ENCODE data around the gene MUL1. TPM values are rescaled to one million over a fixed set of nuclear protein-coding genes. Genes with fewer than 3 reads are reported as not detected.

MUL1 gene
- total and polyA plus RNA-seq, 2 of the 8 experiments (the other 6 are each of a cell fraction or from before 2014, with no cell fraction given) = 16.4 to 20.8 TPM

GRCh38 chr1:20507248-20507563, 745 bp downstream of the MUL1 start:
- Histone ChIP-seq H3K79me1 (ENCODE audit: low read depth, low read length) (no peaks in the 10 kb centered on the region; the same call in 1 of the 2 replicates), H4K20me1 (replicated peaks in 1 of 2; ENCODE audit: control insufficient read depth in 1 of 2, insufficient read depth in 2 of 2, low read length in 2 of 2) (no peaks in the 10 kb centered on the region), H3K23ac (ENCODE audit: insufficient read length) (no peak overlapping the region), H2BK120ac (replicated peaks; ENCODE audit: low read depth, low read length) (no peak overlapping the region), H2BK5ac (ENCODE audit: low read depth, low read length) (no peak overlapping the region), H4K5ac (ENCODE audit: insufficient read length, low read depth, low read length) (no peak overlapping the region), H3K9ac (replicated peaks in 1 of 4; ENCODE audit: extremely low read depth in 1 of 4, low read depth in 3 of 4, low read length in 3 of 4) (peak overlapping the region in 3 of 4 experiments; percentile 63 to 84 (median 83); a peak in 5 of 7 replicates), H3K79me2 (ENCODE audit: control insufficient read depth in 1 of 2, insufficient read depth in 2 of 2, low read length in 2 of 2) (peaks cover 0 to 30% of the 10 kb centered on the region in 2 experiments; a peak in 3 of 4 replicates), H4K8ac (ENCODE audit: extremely low read depth, insufficient read depth, low read length) (no peak overlapping the region), H2AK5ac (ENCODE audit: low read depth, low read length) (no peak overlapping the region), H2BK12ac (ENCODE audit: low read depth, low read length) (no peak overlapping the region), H3K14ac (ENCODE audit: insufficient read length) (no peak overlapping the region), H3K4me2 (ENCODE audit: insufficient read depth in 1 of 2, low read depth in 2 of 2, low read length in 2 of 2) (peak overlapping the region; percentile 88 to 92), H3K27me3 (replicated peaks in 1 of 4; ENCODE audit: control insufficient read depth in 3 of 4, extremely low read depth in 1 of 4, insufficient read depth in 3 of 4, low read length in 3 of 4) (peaks cover 0 to 3% (median 1%) of the 10 kb centered on the region in 4 experiments; a peak in 3 of 7 replicates), H3K56ac (replicated peaks; ENCODE audit: insufficient read length, low read depth, low read length) (no peak overlapping the region), H3K9me3 (ENCODE audit: insufficient read depth in 2 of 2, low read depth in 1 of 2, low read length in 1 of 2) (no peaks in the 10 kb centered on the region), H3K18ac (ENCODE audit: extremely low read depth, low read length) (no peak overlapping the region), H4K91ac (replicated peaks; ENCODE audit: insufficient read length, low read length) (no peak overlapping the region), H3K27ac (ENCODE audit: low read depth, low read length) (no peak overlapping the region), H3K4me3 (ENCODE audit: extremely low read depth in 1 of 4, insufficient read depth in 2 of 4, low read depth in 3 of 4, low read length in 4 of 4) (peak overlapping the region; percentile 86 to 94 (median 88)), H2BK15ac (ENCODE audit: low read length) (no peak overlapping the region), H2AFZ (ENCODE audit: low read length) (0 out of 2 replicates have a peak overlapping the region, but pooled peaks have one; percentile 66), H3K36me3 (ENCODE audit: control insufficient read depth in 2 of 4, insufficient read depth in 4 of 4, low read length in 3 of 4) (peaks cover 0 to 7% (median 0%) of the 10 kb centered on the region in 4 experiments; a peak in 2 of 8 replicates), H3K4me1 (replicated peaks in 1 of 4; ENCODE audit: control insufficient read depth in 3 of 4, insufficient read depth in 4 of 4, low read length in 3 of 4) (peaks cover 0 to 3% (median 2%) of the 10 kb centered on the region in 4 experiments; a peak in 2 of 7 replicates), H2BK20ac (ENCODE audit: low read length) (no peak overlapping the region), H3K4ac (replicated peaks; ENCODE audit: insufficient read length, low read depth, low read length) (no peak overlapping the region), H3K23me2 (ENCODE audit: low read depth, low read length) (no peaks in the 10 kb centered on the region; the same call in 1 of the 2 replicates)
- TF ChIP-seq EGR1 (IDR thresholded peaks at IDR 0.05; ENCODE audit: borderline replicate concordance, low read depth, low read length) = no peak
- TF ChIP-seq RAD21 (IDR thresholded peaks at IDR 0.05 in 1 of 2, conservative IDR thresholded peaks at IDR 0.05 in 1 of 2; ENCODE audit: low read depth in 2 of 2, low read length in 2 of 2) = no peak
- no peak for TF ChIP-seq KDM1A (IDR thresholded peaks at IDR 0.05; ENCODE audit: borderline replicate concordance, low read length)
- no peak for TF ChIP-seq SIX5 (IDR thresholded peaks at IDR 0.05; ENCODE audit: low read depth, low read length)
- no peak for TF ChIP-seq CBX5 (IDR thresholded peaks at IDR 0.05; ENCODE audit: low read depth, low read length)
- TF ChIP-seq SIN3A (conservative IDR thresholded peaks at IDR 0.05 in 1 of 2, IDR thresholded peaks at IDR 0.05 in 1 of 2; ENCODE audit: low read depth in 1 of 2, low read length in 2 of 2) = no peak
- no peak for TF ChIP-seq ZNF274 (IDR thresholded peaks at IDR 0.05; ENCODE audit: borderline replicate concordance, extremely low read depth, low read length)
- no peak for TF ChIP-seq CREB1 (IDR thresholded peaks at IDR 0.05)
- no peak for TF ChIP-seq BRCA1 (IDR thresholded peaks at IDR 0.05; ENCODE audit: low read depth, low read length)
- TF ChIP-seq ATF3 (IDR thresholded peaks at IDR 0.05; ENCODE audit: insufficient read depth, low read depth, low read length) = no peak
- TF ChIP-seq E2F6 (IDR thresholded peaks at IDR 0.05) = no peak
- WGBS, 2 experiments (ENCODE audit: extremely low coverage in 1 of 2, insufficient coverage in 1 of 2, insufficient read length in 1 of 2, insufficient replicate concordance in 2 of 2, low coverage in 1 of 2, low lambda C conversion rate in 2 of 2, missing lambda C conversion rate in 1 of 2) = 44% methylated on average over 5 of the region's 5 CpGs; no CpG with 5 or more reads in 1 of the 2 experiments
- FAIRE-seq (no peak), DNase-seq (ENCODE audit: low read depth in 1 of 2, low spot score in 2 of 2) (no peak)
- POLR2A ChIA-PET (ENCODE audit: partially characterized antibody) = interaction anchor here (1.3 kb wide), 1 partner anchor 27 kb away, joined by 3 read pairs; no protein-coding TSS in a partner anchor
- CTCF ChIA-PET (ENCODE audit: partially characterized antibody) = interaction anchor here (0.7 to 1.6 kb wide), 3 partner anchors 13 to 1165 kb away, joined by 3 to 5 read pairs (median 4); no protein-coding TSS in a partner anchor
